Measurements from ENCODE around the gene CTDSPL.

CTDSPL gene

GRCh38 chr3:37912052-37912733 lies 50.5 kb downstream of the CTDSPL start:
- DNase-seq (ENCODE audit: low read depth in 2 of 2, low spot score in 1 of 2): no peak

DNA sequence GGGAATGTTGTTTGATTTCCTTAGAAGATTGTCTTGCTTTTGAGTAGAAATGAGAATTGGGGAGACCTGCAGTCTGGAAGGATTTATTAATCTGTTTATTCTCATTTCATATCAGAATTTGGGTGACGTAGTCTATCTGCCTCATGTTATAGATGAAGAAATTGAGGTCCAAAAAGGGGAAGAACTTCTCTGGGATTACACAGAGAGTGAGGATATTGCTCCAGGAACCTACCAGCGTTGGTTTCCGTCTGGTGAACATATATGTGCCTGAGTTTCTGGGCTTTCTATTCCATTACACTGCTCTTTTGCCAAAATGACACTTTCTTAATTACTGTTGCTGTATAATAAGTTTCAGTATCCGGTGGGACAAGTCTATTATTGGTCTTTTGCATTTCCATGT lies 51.8 kb downstream of the CTDSPL start:
- no peak for DNase-seq (ENCODE audit: low read depth in 2 of 2, low spot score in 1 of 2)

- DNase-seq (ENCODE audit: low read depth in 2 of 2, low spot score in 1 of 2): no peak
These were observed 55.0 kb downstream of the CTDSPL start for GRCh38 chr3:37916685-37917084.

DNA sequence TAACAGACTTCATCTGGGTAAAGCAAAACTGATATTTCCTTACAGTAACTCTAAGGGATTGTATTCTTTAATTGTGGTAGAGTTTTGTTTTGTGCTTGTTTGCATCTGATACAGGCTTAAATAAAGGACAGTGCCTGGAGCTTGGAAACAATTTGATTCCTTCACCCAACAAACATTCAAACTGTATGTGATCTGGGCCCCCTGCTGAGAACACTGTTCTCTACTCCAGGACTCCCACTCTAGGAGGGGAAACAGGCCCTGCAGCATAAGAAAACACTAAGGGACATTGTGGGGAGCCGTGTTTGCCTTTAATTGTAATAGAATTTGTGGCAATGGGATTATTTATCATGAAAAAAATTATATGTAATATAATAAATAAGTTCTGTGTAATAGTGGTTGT lies 56.9 kb downstream of the CTDSPL start:
- no peak for DNase-seq (ENCODE audit: low read depth in 2 of 2, low spot score in 1 of 2)

DNA sequence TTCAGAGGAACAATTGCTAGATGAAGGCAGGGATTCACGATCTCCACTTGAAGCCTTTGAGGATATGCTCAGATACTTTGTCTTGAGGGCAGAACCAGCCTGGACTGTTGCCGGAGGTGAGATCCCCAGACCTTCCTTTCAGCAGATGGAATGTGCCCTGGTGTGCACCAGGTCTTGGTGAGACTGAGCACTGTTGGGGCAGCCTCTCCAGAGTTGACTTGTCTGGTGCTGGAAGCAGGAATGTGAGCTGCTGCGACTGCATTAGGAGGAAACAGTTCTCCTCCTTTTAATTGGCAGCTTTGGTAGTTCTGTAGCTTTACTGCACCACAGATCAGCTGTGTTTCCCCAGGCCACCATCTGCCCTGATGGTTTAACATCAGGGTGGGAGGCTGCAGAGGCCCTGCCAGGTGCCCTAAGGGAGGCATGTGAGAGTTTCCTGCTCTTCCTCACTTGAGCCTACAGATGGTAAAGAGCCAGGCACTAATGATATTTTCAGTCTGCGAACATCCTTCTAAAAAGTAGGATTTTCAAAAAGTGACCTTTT lies 58.5 kb downstream of the CTDSPL start:
- no peak for DNase-seq (ENCODE audit: low read depth in 2 of 2, low spot score in 1 of 2)

GRCh38 chr3:37921025-37921424 lies 59.3 kb downstream of the CTDSPL start:
- DNase-seq (ENCODE audit: low read depth in 2 of 2, low spot score in 1 of 2): no peak

DNA sequence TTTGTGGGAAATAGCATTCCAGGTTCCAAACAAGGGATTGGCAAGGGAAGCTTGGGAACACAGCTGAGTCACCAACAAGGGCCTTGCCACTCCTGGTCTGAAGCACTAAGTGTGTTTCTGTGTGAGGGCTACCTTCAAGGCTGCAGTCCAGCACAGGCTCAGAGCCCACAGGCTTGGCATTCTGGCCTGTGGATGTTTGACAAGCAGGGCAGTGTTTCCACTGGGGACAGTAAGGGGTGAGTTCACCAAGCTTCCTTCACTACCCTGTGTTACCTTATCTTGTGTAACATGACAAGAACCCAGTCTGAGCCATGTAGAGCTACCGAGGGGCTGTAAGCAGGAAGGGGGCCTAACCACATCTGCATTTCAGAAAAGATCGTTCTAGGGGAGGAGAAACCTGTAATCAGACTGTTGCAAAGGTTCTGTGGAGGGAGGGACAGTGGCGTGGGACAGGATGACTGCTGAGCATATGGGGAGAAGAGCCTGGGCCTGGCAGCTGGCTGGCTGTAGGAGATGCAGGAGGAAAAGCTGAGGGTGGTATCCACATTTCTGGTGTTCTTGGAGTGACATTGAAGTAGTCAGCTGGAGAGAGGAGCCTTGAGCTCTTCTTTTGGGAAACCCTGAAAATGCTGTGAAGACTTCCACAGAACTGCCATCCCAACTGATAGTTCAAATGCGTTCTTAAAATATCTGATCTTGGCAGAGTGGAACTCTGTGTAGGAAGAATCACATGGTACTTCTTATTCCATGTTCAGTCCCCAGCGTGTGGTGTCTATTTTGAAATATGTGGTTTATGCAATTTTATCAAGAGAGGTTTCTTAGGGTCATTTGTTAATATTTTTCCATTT lies 61.3 kb downstream of the CTDSPL start:
- no peak for DNase-seq (ENCODE audit: low read depth in 2 of 2, low spot score in 1 of 2)

GRCh38 chr3:37923569-37924040 lies 61.9 kb downstream of the CTDSPL start:
- no peak for DNase-seq (ENCODE audit: low read depth in 2 of 2, low spot score in 1 of 2)

- no peak for DNase-seq (ENCODE audit: low read depth in 2 of 2, low spot score in 1 of 2)
These were observed 62.8 kb downstream of the CTDSPL start for GRCh38 chr3:37924453-37924852.

DNA sequence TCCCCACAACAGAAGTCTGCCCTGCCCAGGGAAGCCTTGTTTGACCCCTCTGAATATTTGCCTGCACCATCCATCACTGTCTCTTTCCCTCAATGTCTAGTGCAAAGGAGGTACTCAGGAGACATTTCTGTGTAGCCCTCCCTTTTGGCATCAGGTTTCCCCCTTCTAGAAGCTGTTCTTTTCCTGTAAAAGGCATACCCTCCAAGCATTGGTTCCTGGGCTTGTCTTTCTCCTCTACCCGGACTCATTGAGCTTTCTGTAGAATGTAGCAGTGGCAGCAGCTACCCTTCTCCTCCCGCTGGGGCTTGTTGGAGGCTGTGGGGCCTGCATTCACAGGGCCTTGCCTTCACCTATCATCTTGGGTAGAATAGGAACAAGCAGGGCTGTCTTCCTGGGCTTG lies 63.5 kb downstream of the CTDSPL start:
- no peak for DNase-seq (ENCODE audit: low read depth in 2 of 2, low spot score in 1 of 2)

GRCh38 chr3:37926611-37927010 lies 64.9 kb downstream of the CTDSPL start:
- no peak for DNase-seq (ENCODE audit: low read depth in 2 of 2, low spot score in 1 of 2)

DNA sequence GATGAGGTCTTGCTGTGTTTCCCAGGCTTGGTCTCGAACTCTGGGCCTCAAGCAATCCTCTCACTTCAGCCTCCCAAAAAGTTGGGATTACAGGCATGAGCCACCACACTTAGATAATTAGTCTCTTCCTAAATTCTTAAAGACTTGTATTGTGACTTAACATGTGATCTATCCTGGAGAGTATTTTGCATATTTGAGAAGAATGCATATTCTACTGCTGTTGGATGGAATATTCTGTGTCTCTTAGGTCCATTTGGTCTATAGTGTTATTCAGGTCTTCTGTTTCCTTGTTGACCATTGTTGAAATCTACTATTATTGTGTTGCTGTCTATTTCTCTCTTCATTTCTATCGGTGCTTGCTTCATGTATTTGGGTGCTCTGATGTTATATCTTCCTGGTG lies 68.8 kb downstream of the CTDSPL start:
- DNase-seq (ENCODE audit: low read depth in 2 of 2, low spot score in 1 of 2): no peak

GRCh38 chr3:37932505-37932904 lies 70.8 kb downstream of the CTDSPL start:
- no peak for DNase-seq (ENCODE audit: low read depth in 2 of 2, low spot score in 1 of 2)

DNA sequence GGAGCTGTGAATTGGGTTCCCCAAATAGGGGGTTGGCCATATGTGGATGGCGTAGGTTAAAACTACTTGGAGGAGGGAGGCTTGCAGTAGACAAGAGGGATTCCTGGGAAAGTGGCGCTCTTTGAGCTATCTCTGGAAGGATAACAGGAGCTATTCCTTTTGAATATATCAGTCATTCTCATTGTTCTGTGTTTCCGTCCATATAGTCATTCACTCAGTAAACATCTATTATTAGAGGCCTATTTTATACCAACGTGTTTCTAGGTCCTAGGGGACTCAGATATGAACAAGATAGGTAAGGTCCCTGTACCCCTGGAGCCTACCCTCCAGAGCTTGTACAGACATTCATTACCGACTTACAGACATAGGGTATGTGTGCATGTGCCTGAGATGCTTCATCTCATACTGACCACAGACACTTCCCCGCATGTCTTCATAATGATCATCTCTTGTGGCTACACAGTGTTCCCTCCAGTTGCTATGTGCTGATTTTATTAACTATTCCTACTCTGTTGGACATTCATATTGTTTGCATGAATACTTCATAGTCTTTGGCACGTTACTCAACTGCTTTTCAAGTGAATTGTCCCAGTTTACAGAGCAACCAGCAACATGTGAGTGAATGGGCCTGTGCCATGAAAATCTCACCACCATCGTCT lies 73.1 kb downstream of the CTDSPL start:
- DNase-seq (ENCODE audit: low read depth in 2 of 2, low spot score in 1 of 2): no peak

- no peak for DNase-seq (ENCODE audit: low read depth in 2 of 2, low spot score in 1 of 2)
These were observed 73.6 kb downstream of the CTDSPL start for GRCh38 chr3:37935290-37935668.

DNA sequence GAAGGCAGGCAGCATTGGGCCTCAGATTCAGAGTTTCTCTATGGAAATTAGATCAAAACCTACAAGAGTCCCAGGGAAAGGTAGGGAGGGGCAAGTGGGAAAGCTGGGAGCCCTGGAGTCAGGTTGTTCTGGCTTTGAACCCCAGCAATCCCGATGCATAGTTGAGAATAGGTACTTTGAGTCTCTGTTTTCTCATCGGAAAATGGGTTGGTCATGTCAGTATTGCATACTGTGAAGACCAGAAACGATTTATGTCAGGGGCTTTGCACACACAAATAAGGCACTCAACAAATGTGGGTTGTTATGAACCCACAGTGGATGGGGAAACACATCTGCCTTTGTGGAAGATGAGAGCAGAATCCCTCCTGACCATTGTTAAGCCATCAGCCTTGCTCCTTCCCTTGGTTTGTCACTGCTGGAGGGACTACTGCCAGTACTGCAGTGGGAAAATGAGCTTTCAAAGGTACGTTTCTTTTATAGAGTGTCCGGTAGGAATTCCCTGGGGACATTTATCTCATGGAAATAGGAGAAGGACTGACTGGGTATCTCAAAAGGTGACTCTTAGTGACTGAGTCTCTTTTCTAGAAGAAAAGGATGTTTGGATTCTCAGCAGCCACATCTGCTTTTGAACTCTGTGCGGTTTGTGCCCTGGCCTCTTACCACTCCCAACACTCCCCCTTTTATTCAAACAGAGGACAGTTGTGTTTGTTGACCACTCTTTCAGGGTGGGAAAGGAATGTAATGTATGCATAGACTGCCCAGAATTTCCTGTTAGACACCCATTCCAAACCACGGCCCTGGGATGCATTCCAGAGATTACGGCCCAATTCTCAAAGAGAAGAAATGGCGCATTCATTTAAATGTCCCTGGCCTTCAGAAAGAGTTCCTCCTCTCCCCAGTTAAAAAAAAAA lies 74.3 kb downstream of the CTDSPL start:
- no peak for DNase-seq (ENCODE audit: low read depth in 2 of 2, low spot score in 1 of 2)

- no peak for DNase-seq (ENCODE audit: low read depth in 2 of 2, low spot score in 1 of 2)
These were observed 75.5 kb downstream of the CTDSPL start for GRCh38 chr3:37937156-37937555.

- DNase-seq (ENCODE audit: low read depth in 2 of 2, low spot score in 1 of 2): no peak
These were observed 76.3 kb downstream of the CTDSPL start for GRCh38 chr3:37938011-37938410.

DNA sequence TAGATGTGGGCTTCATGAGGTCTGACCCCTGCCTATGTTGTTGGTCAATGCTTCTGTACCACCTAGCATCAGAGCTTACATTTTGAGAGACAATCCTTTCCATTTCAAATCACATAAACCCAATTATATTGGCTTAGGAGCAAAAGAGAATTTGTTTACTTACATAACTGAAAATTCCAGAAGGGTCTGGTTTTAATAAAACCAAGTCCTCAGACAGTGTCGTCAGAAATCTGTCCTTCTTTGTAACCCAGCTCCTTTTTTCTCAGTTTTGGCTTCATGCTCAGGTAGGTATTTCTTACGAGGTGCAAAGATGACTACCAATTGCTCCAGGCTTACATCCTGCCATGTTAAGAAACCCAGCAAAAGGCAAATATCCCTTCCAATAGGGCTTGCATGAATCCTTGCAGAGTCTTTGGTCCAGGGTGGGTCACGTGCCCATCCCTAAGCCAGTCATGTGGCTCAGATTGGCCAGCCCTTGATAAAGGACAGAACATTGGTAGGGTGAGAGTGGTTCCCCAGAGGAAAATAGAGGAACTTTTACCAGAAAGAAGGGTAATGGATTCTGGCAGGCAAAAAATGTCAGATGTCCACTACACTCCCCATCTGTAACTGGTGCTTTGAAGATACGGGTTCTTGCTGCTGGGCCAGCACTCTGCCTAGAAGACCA lies 78.7 kb downstream of the CTDSPL start:
- no peak for DNase-seq (ENCODE audit: low read depth in 2 of 2, low spot score in 1 of 2)

Measured in stimulated activated CD8-positive, alpha-beta memory T cell treated with anti-CD3 and anti-CD28 coated beads, Interleukin-4, amount 100 ng/mL, for 4 hours (primary cell).